ENCODE measurements around the gene GFRA1. TPM values are rescaled to one million over a fixed set of nuclear protein-coding genes. Genes with fewer than 3 reads are reported as not detected.

GFRA1 gene
- total and polyA plus RNA-seq, 2 of the 8 experiments (the other 6 are each of a cell fraction or from before 2014, with no cell fraction given) = 1.1 to 2.0 TPM

GRCh38 chr10:116104210-116104932 is 168.6 kb downstream of the GFRA1 start (continued):
- TF ChIP-seq CHD7 (IDR thresholded peaks at IDR 0.05; ENCODE audit: insufficient replicate concordance, low read length) (no peak), SIX5 (IDR thresholded peaks at IDR 0.05; ENCODE audit: low read depth, low read length) (no peak), RFX5 (IDR thresholded peaks at IDR 0.05; ENCODE audit: borderline replicate concordance, low read depth, low read length) (no peak), EP300 (IDR thresholded peaks at IDR 0.05; ENCODE audit: borderline replicate concordance in 1 of 2, low read depth in 2 of 2, low read length in 2 of 2) (no peak), CTCF (IDR thresholded peaks at IDR 0.05; ENCODE audit: control extremely low read depth in 1 of 3, insufficient read depth in 1 of 3, low read depth in 1 of 3, low read length in 3 of 3) (no peak)
